AG10803 (cell line): ENCODE data around the gene SETBP1.
A peak's percentile ranks its signal among the peaks of the same experiment; 100 is the strongest.

Experiments used
- DNase-seq: peaks from one replicate; pipeline ENCODE4 v3.0.0; 2010; ENCODE audit warnings: low read depth
- H3K4me3 ChIP-seq: 2 replicates; pipeline ENCODE4 v1.5.1; 2011; ENCODE audit warnings: mild to moderate bottlenecking, low read length, control low read depth
- TF ChIP-seq, protein P1 (sequence below): conservative IDR thresholded peaks from 2 replicates; pipeline ENCODE4 v1.5.1; 2011; ENCODE audit warnings: mild to moderate bottlenecking, low read length, control low read depth, inconsistent platforms

Gene SETBP1

DNA sequence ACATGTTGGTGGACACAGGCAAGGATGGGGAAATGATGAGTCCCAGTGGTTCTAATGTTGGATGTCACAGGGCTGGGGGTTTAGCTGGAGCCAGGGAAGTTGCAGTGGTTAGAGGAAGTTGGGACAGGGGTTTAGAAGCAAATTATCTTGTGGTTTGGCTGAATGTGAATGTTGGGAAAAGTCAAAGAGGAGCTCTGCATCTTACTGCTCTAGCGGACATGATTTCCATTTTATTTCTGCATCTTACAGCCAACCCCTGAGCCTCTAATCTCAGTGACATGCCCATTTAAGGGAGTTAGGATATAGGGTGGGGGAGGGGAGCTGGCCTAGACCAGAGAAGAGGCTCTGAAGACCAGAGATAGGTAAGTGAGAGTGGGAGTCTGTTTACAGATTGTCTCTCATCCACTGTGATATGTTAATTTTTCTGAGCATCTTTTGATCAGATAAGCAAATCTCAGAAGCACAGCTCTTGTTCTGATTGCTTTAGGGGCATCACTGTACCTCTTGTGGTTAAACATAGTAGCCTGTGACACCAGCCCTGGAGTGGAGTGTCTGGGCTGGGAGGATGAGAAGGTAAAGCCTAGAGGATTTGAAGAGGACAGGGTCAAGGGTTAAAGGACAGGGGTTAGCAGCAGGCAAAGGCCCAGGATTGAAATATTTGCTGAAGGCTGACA is 43.6 kb downstream of the SETBP1 start:
- H3K4me3 ChIP-seq, result no peak overlapping the region
- DNase-seq, result no peak
- TF ChIP-seq, protein P1, sequence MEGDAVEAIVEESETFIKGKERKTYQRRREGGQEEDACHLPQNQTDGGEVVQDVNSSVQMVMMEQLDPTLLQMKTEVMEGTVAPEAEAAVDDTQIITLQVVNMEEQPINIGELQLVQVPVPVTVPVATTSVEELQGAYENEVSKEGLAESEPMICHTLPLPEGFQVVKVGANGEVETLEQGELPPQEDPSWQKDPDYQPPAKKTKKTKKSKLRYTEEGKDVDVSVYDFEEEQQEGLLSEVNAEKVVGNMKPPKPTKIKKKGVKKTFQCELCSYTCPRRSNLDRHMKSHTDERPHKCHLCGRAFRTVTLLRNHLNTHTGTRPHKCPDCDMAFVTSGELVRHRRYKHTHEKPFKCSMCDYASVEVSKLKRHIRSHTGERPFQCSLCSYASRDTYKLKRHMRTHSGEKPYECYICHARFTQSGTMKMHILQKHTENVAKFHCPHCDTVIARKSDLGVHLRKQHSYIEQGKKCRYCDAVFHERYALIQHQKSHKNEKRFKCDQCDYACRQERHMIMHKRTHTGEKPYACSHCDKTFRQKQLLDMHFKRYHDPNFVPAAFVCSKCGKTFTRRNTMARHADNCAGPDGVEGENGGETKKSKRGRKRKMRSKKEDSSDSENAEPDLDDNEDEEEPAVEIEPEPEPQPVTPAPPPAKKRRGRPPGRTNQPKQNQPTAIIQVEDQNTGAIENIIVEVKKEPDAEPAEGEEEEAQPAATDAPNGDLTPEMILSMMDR, result no peak

DNA sequence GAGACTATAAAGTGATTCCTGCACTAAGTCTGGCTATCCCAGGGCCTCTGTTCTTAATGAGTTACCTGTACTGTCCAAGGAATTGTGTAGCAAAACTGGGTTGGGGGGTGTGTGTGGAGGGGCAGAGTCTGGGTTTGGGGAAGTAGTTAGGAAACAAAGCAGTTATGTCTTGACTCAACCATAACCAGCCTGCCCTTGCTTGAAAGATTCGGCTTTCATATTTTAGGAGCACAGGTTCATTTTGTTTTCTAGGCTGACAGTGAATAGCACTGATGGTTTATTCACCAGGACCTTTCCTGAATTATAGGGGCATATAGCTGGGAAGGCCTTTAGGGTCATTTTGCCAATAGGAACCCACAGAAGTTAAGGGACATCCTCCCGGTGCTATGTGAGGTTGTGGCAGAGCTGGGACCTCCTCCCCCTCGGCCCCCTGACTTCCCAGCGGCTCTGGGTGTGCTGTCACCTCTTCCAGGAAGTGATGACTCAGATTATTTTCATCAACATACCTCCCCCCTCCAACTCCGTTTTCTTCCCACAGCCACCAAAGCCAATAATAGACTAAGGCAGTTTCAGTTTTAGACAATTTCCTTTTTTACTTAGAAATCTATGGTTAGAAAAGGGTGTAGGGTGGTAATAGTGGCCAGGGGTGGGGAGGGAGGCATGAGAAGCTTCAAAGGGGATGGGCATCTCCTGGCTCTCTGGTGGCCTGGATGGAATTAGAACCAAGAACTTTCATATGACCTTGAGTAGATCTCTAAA is 44.8 kb downstream of the SETBP1 start:
- peak; percentile 70 for DNase-seq
- TF ChIP-seq, protein P1, result no peak
- no peak overlapping the region for H3K4me3 ChIP-seq

DNA sequence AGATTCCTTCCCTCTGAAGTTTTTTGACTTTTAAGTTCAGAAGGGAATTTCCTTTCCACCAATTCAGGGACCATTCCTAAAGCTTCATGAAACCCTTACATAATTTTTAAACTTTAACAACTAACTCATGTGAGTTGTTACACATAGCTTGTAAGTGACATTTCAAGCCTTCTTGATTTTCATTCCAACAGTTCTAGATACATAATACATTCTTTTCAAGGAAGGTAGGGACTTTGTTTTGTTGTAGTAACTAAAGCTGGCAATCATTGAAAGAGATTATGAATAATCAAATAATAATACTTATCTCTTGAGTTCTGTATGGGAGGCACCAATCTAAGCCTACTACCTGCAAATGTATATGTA is 45.4 kb downstream of the SETBP1 start:
- DNase-seq, result no peak
- TF ChIP-seq, protein P1, result no peak
- no peak overlapping the region for H3K4me3 ChIP-seq

DNA sequence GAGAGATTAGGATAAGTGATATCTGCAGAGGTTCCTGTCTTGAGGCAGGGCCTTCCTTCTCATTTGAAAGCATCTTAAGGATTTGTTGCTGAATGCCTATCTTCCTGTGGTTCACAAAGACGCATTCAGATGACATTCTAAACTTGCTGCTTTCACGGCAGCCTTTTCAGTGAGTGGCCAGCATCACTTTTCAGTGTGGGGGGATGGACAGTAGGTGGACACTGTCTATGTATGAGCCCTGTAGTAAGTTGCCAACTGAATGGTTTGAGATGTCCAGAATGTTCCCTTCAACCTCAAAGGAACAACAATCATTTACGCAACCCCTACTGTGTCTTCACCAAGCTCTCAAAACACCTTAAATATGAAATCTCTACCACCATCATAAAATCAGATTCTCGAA is 46.6 kb downstream of the SETBP1 start:
- DNase-seq, result no peak
- H3K4me3 ChIP-seq, result no peak overlapping the region
- TF ChIP-seq, protein P1, result no peak

DNA sequence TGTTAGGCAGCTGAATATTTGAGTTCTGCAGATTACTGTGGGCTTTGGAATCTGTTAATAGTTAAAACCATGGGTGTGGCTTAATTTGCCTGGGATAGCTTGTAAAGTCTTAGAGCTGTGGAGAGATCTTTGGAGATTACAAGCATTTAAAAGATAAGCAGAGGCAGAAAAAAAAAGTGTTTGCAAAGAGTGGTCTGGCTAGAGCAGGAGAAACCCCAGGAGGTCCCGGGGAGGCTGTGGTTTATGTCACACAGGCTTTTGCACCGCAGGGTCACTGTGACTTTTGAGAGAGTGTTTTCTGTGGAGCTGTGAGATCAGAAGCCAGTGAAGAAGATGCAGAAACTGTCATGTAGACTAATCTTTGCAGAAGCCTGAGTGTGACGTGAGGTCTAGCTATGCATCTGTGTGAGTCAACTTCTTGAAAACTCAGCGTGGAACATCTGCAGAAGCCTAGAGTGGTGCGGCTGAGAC is 49.0 kb downstream of the SETBP1 start:
- no peak overlapping the region for H3K4me3 ChIP-seq
- DNase-seq, result peak; percentile 75
- TF ChIP-seq, protein P1, result no peak

DNA sequence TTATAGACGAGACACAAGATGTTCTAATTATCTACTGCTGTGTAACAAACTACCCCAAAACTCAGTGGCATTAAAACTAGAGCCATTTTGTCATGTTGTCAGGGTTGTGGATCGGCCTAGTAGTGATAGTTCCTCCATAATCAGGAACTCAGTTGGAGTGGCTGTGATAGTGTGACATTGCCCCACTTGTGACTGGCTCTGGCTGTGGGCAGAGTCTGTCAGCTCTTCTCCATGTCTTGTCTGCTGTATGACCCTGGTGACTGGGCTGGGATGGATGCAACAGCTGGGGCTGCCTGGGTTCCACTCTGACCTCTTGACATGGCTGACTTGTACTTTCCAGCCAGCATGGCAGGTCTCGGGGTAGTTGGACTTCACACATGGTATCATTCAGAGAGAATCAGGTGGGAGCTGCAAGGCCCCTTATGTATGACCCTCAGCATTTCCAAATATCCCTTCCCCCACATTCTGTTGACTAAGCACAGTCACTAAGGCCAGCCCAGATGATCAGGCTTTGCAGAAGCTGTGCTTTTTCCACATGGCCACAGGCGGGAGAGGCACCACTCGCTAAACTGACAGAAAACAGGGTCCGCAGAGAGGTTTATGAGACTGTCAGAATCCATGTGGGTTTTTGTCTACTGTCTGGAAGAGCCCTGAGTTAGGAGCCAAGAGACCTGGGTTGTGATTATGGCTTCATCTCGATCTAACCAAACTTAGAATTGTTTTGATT is 50.3 kb downstream of the SETBP1 start:
- no peak for DNase-seq
- TF ChIP-seq, protein P1, result no peak
- H3K4me3 ChIP-seq, result no peak overlapping the region
